Kasumi-1 (cell line): Measurements from ENCODE around the gene RBBP4.
A peak's percentile ranks its signal among the peaks of the same experiment; 100 is the strongest.
"Not testable (repeated sequence)": the region's sequence is repeated elsewhere in the genome, so short reads cannot be mapped to it uniquely, and the experiment has no call there.

Source experiments
- DNase-seq, 2 experiments: peaks; one replicate each; lab custom pipeline; 2025; lab: John Stamatoyannopoulos, UW

Gene RBBP4

GRCh38 chr1:32650752-32651460 lies at the start of gene RBBP4:
RBBP4 (plus strand) TSS chr1:32651208; CDS start chr1:32651307, 99 bp downstream.
- peak; percentile 95 for DNase-seq

DNA sequence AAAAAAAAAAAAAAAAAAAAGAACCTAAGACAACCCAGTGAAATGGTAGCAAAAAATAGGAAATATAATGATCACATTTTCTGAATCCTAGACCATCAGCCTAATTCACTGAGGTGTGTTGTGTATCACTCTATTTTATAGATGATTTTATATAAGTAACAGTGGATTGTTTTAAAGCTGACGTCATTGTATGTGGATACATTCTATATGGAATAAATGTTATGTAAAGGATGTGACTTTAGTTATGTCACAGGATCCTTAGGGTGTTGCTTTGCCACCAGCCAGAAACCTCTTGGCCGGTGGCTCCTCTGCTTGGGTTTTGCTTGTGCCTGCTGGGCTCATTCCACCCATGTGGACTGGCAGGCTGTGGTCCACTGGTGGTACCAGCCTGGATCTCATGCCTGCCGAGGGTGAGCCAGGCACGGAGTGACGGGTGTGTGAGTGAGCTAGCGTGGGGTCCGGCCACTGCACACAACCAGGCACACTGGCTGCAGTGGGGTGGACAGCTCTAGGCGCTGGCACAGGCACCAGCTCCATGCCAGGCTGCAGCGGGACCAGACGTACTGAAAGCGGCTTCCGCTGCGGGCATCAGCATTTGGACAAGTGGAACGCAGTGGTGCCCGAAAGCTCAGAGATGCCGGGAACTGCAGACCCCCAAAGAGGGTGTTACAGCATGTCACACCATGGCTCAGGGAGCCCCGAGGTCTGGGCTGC lies 45.1 kb upstream of the RBBP4 start:
- no peak for DNase-seq

- DNase-seq = no peak
Observed at GRCh38 chr1:32606565-32607371, 44.2 kb upstream of the RBBP4 start.

DNA sequence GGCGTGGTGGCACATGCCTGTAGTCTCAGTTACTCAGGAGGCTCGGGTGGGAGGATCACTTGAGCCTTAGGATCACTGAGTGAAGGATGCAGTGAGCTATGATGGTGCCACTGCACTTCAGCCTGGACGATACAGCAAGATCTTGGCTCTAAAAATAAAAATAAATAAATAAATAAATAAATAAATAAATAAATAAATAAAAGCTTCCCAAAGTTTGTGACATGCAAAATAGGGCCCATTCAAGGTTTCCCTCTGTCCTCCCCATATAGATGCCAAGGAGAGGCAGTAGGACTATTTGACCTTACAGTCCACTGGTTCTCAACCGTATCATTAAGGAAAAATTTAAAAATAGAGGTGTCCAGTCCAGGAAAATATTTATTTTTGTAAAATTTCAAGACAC lies 41.8 kb upstream of the RBBP4 start:
- DNase-seq = no peak

DNA sequence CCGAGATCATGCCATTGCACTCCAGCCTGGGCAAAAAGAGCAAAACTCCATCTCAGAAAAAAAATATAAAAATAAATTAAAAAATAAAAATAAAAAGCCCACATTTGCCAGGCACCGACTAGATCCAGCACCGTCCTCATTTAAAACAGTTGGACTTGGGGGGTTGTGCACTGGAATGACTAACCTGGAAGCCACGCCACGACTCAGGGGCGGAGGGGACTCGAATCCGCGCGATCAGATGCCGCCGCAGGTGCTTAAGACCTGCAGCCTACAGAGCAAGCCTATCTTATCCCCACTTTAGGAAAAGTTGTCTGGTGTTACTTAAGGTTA lies 39.2 kb upstream of the RBBP4 start:
- no peak for DNase-seq

- DNase-seq = peak; percentile 52 to 53
Observed at GRCh38 chr1:32612189-32612881, 38.7 kb upstream of the RBBP4 start.

DNA sequence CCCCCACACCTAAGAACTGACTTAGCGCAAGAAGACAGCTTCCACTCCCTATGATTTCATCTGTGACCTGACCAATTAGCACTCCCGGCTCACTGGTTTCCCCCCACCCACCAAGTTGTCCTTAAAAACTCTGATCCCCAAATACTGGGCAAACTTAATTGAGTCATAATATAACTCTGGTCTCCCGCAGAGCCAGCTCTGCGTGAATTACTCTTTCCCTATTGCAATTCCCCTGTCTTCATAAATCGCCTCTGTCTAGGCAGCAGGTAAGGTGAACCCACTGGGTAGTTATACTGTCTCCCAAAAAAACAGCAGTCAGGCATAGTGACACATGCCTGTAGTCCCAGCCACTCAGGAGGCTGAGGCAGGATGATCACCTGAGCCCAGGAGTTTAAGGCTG lies 37.5 kb upstream of the RBBP4 start:
- no peak for DNase-seq

DNA sequence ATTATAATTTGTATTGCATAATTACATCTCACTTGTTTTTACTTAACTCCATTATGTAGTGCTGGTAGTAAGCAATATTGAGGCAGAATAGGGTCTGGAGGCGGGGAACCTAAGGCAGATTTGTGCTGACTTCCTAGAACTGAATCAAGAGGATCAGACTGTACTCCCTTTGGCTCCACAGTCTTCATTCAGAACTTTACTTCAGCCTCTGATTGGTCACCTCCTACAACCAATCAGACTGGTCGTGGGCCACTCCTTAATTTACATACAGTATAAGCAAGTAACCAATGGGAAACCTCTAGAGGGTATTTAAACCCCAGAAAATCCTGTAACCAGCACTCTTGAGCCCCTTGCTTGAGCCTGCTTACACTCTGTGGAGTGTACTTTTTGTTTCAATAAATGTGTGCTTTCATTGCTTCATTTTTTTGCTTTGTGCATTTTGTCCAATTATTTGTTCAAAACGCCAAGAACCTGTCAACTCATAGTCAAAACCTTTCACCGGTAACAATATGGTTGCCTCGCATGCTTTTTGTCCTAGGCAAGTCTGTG lies 32.3 kb upstream of the RBBP4 start:
- DNase-seq = peak; percentile 37 to 38

DNA sequence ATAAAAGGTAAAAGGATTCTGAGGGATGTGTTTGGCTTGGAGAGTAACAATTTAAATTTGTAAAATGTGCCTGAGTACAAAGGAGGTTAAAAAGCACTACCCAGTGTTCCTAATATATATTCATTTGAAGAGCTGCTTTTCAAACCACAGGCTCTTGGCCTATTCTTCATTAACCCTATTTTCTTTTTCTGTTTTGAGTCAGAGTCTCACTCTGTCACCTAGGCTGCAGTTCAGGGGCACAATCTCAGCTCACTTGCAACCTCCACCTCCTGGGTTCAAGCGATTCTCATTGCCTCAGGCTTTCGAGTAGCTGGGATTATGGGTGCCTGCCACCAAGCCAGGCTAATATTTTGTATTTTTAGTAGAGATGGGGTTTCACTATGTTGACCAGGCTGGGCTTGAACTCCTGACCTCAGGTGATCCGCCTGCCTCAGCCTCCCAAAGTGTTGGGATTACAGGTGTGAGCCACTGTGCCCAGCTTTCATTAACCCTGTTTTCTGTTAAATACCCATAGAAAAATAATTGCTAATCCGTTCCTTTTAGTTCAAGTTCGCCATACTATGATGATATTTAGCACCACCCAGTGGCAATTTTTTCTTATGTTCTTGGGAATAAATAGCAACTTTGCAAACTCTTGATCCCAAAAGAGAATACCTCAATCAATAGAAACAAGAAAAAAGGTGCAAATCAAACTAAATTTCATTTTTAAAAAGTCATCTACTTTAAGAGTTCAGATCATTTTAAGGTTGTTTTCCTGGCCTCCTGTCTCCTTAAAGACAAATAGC lies 31.1 kb upstream of the RBBP4 start:
- DNase-seq = peak; percentile 42 to 73

DNA sequence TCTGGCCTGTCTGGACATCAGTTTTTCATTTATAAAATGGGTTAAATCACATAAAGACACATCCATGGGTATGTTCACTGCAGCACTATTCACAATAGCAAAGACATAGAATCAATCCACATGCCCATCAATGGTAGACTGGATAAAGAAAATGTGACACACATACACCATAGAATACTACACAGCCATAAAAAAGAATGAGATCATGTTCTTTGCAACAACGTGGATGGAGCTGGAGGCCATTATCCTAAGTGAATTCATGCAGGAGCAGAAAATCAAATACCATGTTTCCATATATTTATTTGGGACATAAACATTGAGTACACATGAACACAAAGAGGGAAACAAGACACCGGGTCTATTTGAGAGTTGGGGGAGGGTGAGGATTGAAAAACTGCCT lies 28.8 kb upstream of the RBBP4 start:
- DNase-seq = no peak

DNA sequence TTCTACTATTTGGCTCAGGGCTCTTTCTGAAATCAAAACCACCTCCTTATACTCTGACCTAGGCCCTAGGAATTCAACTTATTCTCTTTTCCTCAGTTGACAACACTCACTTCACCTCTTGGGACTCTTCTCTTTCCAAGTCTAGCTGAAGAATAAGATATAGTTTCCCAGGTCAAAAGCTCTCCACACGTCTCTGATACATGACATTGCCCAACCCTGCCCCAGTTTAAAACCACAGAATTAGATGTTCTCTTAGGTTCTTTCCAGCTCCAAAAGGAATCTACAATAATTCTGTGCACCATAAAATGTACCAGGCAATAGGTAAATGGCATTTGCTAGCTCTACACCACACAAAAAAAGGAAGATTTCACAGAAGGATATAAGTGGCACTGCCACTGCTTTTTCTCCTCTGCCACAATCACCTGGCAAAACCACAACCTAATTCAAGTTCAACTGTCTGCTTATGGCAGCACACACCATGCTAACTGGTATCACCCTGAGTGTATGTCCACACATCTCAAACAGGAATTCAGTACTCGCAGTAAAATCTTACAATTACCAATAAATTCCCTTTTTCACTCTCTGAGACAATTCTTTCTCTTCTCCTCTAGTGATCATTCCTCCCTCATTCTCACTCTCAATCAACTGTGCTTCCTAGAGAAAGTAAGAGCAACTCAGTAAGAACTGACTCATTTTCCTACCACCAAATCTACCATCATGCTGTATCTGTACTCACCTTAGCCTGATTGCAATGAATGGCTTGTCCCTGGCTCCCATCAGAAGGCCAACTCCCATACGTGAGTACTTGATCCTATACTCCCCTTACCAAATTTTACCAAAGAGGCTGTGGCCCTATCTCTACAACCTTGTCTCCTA lies 28.0 kb upstream of the RBBP4 start:
- no peak for DNase-seq

GRCh38 chr1:32623775-32624174 lies 27.2 kb upstream of the RBBP4 start:
- no peak for DNase-seq

DNA sequence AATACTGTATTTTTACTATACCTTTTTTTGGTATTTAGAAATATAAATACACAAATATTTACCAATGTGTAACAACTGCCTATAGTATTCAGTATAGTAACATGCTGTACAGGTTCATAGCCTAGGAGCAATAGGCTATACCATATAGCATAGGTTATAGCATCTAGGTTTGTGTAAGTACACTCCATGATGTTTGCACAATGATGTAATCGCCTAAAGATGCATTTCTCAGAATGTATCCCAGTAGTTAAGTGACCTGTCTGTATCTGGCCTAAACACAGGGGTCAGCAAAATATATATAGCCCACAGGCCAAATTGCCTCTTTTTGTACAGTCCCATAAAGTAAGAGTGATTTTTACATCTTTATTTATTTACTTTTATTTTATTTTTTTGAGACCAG lies 24.8 kb upstream of the RBBP4 start:
- DNase-seq = no peak

GRCh38 chr1:32627596-32628162 lies 23.3 kb upstream of the RBBP4 start:
- no peak for DNase-seq

GRCh38 chr1:32630173-32630572 lies 20.8 kb upstream of the RBBP4 start:
- not testable (repeated sequence) for DNase-seq

DNA sequence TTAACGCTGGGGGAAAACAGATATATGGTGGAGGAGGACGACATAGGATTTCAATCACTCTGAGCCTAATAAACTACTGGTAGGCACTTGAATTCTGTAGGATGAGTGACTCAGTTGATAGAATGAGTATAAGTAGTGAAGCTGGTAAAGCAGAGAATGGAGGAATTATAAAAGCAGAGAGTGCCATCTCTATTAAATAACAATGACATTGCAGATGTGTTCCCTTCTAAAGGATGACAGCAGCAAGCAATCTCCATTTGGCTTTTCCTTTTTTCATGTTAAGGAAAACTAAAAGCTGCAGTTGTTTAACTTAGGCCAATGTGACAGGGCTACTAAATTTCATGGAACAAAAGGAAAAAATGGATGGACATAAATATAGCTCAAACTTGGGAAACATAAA lies 18.2 kb upstream of the RBBP4 start:
- DNase-seq = no peak

DNA sequence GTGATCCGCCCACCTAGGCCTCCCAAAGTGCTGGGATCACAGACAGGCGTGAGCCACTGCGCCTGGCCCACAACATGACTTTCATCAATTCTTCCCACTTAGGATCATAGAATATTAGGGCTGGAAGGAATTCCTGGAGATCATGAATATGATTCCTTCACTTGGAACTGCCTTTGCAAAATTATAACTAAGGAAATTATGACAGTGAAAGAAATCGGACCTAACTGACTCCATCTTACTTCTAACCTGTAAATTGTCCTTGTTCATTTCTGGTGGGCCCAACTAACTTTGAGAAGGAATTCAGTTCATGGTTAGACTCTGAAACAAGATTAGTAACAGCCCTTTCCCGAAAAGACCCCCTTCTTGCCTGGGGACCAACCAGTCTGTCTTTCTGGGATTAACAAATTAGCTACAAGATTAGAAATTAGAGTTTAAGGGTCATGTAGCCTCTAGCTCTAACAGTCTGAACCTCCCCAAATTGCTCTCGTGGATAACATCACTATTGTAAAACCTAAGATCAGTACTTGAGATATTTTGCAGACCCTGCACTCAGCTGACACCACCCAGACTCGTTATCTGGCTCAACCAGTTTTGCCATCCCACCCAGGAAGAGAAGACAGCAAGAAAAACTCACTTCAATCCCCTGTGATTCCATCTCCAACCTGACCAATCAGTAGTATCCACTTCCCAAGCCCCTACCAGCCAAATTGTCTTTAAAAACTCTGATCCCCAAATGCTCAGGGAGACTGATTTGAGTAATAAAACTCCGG lies 15.3 kb upstream of the RBBP4 start:
- no peak for DNase-seq

- DNase-seq = no peak
Observed at GRCh38 chr1:32636914-32637645, 13.9 kb upstream of the RBBP4 start.
